Activated naive CD8-positive, alpha-beta T cell treated with anti-CD3 and anti-CD28 coated beads for 36 hours (primary cell): ENCODE data around the gene SLC26A6. TPM values are rescaled to one million over a fixed set of nuclear protein-coding genes. Genes with fewer than 3 reads are reported as not detected.
A peak's percentile ranks its signal among the peaks of the same experiment; 100 is the strongest.

Source experiments
- DNase-seq: peaks from one replicate; pipeline ENCODE4 v3.0.0; 2021
- H3K27ac Mint-ChIP-seq: one replicate; pipeline ENCODE4 v1.8.0; 2022; ENCODE audit warnings: mild to moderate bottlenecking, moderate library complexity, mixed read lengths
- H3K27me3 Mint-ChIP-seq: one replicate; pipeline ENCODE4 v1.8.0; 2022; ENCODE audit warnings: mild to moderate bottlenecking, mixed read lengths
- H3K36me3 Mint-ChIP-seq: one replicate; pipeline ENCODE4 v1.8.0; 2021; ENCODE audit warnings: mild to moderate bottlenecking, mixed read lengths
- H3K4me1 Mint-ChIP-seq: one replicate; pipeline ENCODE4 v1.8.0; 2021; ENCODE audit warnings: mixed read lengths
- H3K4me3 Mint-ChIP-seq: one replicate; pipeline ENCODE4 v1.8.0; 2022; ENCODE audit warnings: mild to moderate bottlenecking, moderate library complexity, mixed read lengths
- H3K9me3 Mint-ChIP-seq: one replicate; pipeline ENCODE4 v1.8.0; 2022; ENCODE audit warnings: mixed read lengths
- total RNA-seq, 2 experiments: library from RNA; stranded (reverse); gene quantifications; one replicate each; pipeline ENCODE4 v1.2.3, GENCODE V29; 2021

SLC26A6 gene
- total RNA-seq, 2 experiments from 2014 or later, result 16.6 to 18.4 TPM

DNA sequence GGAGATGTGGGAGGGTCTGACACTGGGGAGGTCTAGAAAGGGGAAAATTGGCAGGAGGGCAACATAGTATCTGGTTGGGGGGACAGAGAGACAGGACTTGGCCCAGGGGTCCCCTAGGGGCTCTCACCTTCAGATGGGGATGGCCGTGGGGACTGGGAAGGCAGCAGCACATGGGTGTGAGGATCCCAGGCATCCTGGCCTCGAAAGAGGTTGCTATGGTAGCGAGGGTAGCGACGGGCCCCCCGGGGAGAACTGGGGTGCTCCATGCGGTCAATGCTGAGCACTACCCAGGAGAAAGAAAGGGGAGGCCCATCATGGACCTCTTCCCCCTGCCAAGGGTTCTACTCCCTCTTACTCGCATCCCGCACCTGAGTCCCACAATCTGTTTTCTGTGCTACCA lies 12.5 kb upstream of the SLC26A6 start:
- no peak overlapping the region for H3K4me3 Mint-ChIP-seq
- H3K27ac Mint-ChIP-seq, result no peak overlapping the region
- no peaks in the 10 kb centered on the region for H3K27me3 Mint-ChIP-seq
- no peak for DNase-seq
- no peaks in the 10 kb centered on the region for H3K4me1 Mint-ChIP-seq
- peaks cover 4% of the 10 kb centered on the region for H3K36me3 Mint-ChIP-seq
- no peaks in the 10 kb centered on the region for H3K9me3 Mint-ChIP-seq

- H3K36me3 Mint-ChIP-seq, result peaks cover 7% of the 10 kb centered on the region
- H3K27me3 Mint-ChIP-seq, result no peaks in the 10 kb centered on the region
- no peak overlapping the region for H3K27ac Mint-ChIP-seq
- no peak overlapping the region for H3K4me3 Mint-ChIP-seq
- H3K4me1 Mint-ChIP-seq, result no peaks in the 10 kb centered on the region
- DNase-seq, result no peak
- no peaks in the 10 kb centered on the region for H3K9me3 Mint-ChIP-seq
Measured at GRCh38 chr3:48644898-48645760, 9.9 kb upstream of the SLC26A6 start.

DNA sequence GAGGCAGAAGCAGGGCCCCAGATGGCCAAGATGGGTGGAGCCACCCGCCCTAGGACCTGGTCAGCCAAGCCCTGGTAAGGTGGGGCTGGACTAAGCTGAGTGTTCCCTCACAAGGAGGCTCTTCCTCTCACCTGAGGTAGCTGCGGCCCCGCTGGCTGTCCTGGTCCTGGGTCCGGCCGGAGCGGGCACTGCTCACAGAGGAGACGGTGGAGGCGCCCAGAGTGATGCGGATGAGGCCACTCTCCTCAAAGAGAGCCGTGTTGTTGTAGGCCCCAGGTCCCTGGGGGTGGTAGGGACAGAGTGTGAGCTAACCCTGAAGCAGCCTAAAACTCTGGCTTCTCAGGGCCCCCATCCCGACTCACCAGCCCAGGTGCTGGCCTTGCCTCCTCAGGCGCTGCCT lies 7.3 kb upstream of the SLC26A6 start:
- H3K27me3 Mint-ChIP-seq, result no peaks in the 10 kb centered on the region

DNA sequence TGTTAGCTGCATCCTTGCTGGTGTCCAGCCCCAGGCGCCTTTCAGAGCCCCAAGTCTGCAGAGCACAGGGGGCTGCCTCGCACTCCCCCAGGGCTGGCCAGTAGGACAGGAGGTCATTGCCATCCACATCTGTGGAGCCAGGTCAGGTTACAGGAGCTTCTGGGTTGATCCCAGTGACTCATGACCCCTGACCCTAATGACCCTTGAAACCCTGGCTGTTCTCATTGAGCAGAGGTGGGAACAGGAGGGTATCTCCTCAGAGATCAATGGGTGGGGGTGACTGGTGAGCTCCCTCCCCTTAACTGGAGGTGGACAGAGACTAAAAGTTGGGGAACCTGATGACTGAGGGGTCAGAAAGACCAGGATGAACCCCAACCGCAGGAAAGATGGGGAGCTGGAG lies 6.1 kb upstream of the SLC26A6 start:
- Mint-ChIP-seq H3K4me3 (no peak overlapping the region), H3K4me1 (peaks cover 10% of the 10 kb centered on the region), H3K9me3 (no peaks in the 10 kb centered on the region), H3K27ac (no peak overlapping the region), H3K27me3 (no peaks in the 10 kb centered on the region), H3K36me3 (peaks cover 8% of the 10 kb centered on the region)
- no peak for DNase-seq

More for the DNA sequence above, 7.3 kb upstream of the SLC26A6 start:
- Mint-ChIP-seq H3K27ac (no peak overlapping the region), H3K9me3 (no peaks in the 10 kb centered on the region), H3K4me3 (no peak overlapping the region), H3K4me1 (peaks cover 3% of the 10 kb centered on the region), H3K36me3 (peaks cover 9% of the 10 kb centered on the region)
- no peak for DNase-seq

- Mint-ChIP-seq H3K27me3 (no peaks in the 10 kb centered on the region), H3K9me3 (no peaks in the 10 kb centered on the region), H3K36me3 (peaks cover 8% of the 10 kb centered on the region), H3K4me3 (no peak overlapping the region), H3K27ac (no peak overlapping the region), H3K4me1 (peaks cover 17% of the 10 kb centered on the region)
- DNase-seq, result no peak
Measured at GRCh38 chr3:48639944-48640606, 4.8 kb upstream of the SLC26A6 start.

DNA sequence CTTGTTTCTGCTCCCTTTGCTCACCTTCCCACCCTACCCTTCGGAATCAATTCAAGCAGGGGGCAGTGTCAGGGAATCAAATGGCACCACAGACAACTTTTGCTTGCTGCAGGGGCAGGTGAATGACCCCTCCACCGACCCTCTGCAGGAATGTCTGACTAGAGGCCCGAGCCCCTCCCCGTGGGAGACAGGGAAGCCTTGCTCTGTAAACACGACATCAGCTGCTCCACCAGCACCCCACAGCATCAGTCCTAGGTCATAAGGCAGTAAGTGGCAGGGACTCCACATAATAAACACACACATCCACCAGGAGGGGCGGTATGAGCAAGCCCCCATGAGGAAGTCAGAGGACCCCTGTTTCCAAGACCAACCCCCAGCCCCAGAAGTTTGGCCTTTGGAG lies 2.0 kb upstream of the SLC26A6 start:
- no peak overlapping the region for H3K27ac Mint-ChIP-seq
- no peaks in the 10 kb centered on the region for H3K27me3 Mint-ChIP-seq
- H3K9me3 Mint-ChIP-seq, result no peaks in the 10 kb centered on the region
- DNase-seq, result no peak
- no peak overlapping the region for H3K4me3 Mint-ChIP-seq
- peaks cover 5% of the 10 kb centered on the region for H3K36me3 Mint-ChIP-seq
- H3K4me1 Mint-ChIP-seq, result peaks cover 23% of the 10 kb centered on the region

- Mint-ChIP-seq H3K4me3 (peak overlapping the region; percentile 86), H3K27me3 (no peaks in the 10 kb centered on the region), H3K9me3 (no peaks in the 10 kb centered on the region), H3K4me1 (peaks cover 23% of the 10 kb centered on the region), H3K27ac (no peak overlapping the region), H3K36me3 (peaks cover 3% of the 10 kb centered on the region)
- no peak for DNase-seq
Measured at GRCh38 chr3:48636149-48636655, 941 bp upstream of the SLC26A6 start.

DNA sequence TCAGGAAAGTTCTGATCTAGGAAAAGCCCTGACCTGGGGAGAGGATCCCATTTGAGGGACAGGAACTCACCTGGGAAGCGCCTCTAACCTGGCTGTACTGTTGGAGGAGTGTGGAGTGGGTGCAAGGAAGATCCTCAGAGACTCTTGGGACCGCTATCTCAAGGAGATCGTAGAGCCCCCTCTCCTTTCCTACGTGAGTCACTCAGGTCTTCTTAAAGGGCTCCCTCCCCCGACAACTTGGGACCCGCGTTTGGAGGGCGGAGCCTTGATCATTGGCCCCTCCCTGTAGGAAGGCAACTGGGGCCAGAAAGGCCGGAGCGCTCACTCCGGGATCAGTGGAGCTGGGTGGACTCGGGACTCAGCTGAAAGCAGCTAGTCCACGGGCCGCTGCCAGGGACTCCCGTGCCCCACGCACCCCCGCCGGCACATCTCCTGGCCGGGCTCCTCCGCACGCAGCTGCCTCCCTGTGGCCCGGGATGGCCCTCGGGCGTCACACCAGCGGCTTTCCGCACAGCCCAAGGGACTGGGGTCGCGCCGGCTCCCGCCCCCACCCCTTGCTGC lies 520 bp downstream of the SLC26A6 start:
- Mint-ChIP-seq H3K4me1 (peaks cover 23% of the 10 kb centered on the region), H3K27ac (no peak overlapping the region), H3K27me3 (no peaks in the 10 kb centered on the region), H3K4me3 (peak overlapping the region; percentile 86), H3K36me3 (peaks cover 3% of the 10 kb centered on the region), H3K9me3 (no peaks in the 10 kb centered on the region)
- DNase-seq, result peak; percentile 65

- DNase-seq, result no peak
- Mint-ChIP-seq H3K27ac (no peak overlapping the region), H3K9me3 (no peaks in the 10 kb centered on the region), H3K4me1 (peaks cover 20% of the 10 kb centered on the region), H3K4me3 (no peak overlapping the region), H3K27me3 (no peaks in the 10 kb centered on the region), H3K36me3 (no peaks in the 10 kb centered on the region)
Measured at GRCh38 chr3:48633743-48634142, 1.5 kb downstream of the SLC26A6 start.

DNA sequence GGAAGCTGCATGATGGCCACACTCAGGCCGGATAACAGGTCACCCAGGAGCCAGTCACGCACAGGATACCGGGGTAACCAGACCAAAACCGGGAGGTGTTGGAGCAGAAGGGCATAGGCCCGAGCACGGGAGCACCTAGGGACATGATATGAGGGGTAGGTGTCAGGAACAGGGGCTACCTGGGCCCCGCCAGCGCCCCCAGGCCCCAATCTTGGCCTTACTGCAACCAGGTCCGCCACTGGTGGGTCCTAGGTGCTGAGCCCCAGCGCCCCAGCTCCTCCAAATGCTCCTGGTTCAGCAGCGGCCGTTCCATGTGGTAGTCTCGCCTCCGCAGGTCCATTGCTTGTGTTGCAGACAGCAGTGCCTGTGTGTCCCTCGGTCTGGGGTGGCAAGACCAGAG lies 2.0 kb downstream of the SLC26A6 start:
- peaks cover 20% of the 10 kb centered on the region for H3K4me1 Mint-ChIP-seq
- no peak for DNase-seq
- H3K27ac Mint-ChIP-seq, result no peak overlapping the region
- no peaks in the 10 kb centered on the region for H3K9me3 Mint-ChIP-seq
- H3K36me3 Mint-ChIP-seq, result no peaks in the 10 kb centered on the region
- H3K4me3 Mint-ChIP-seq, result no peak overlapping the region
- H3K27me3 Mint-ChIP-seq, result no peaks in the 10 kb centered on the region

- DNase-seq, result no peak
- peaks cover 15% of the 10 kb centered on the region for H3K4me1 Mint-ChIP-seq
- H3K36me3 Mint-ChIP-seq, result peaks cover 3% of the 10 kb centered on the region
- peak overlapping the region; percentile 56 for H3K27ac Mint-ChIP-seq
- H3K27me3 Mint-ChIP-seq, result no peaks in the 10 kb centered on the region
- no peaks in the 10 kb centered on the region for H3K9me3 Mint-ChIP-seq
- no peak overlapping the region for H3K4me3 Mint-ChIP-seq
Measured at GRCh38 chr3:48631516-48632448, 3.5 kb downstream of the SLC26A6 start.

GRCh38 chr3:48630833-48631232 lies 4.4 kb downstream of the SLC26A6 start:
- peaks cover 8% of the 10 kb centered on the region for H3K4me1 Mint-ChIP-seq
- no peak for DNase-seq
- H3K27me3 Mint-ChIP-seq, result no peaks in the 10 kb centered on the region
- peaks cover 3% of the 10 kb centered on the region for H3K36me3 Mint-ChIP-seq
- no peak overlapping the region for H3K4me3 Mint-ChIP-seq
- H3K9me3 Mint-ChIP-seq, result no peaks in the 10 kb centered on the region
- H3K27ac Mint-ChIP-seq, result no peak overlapping the region

DNA sequence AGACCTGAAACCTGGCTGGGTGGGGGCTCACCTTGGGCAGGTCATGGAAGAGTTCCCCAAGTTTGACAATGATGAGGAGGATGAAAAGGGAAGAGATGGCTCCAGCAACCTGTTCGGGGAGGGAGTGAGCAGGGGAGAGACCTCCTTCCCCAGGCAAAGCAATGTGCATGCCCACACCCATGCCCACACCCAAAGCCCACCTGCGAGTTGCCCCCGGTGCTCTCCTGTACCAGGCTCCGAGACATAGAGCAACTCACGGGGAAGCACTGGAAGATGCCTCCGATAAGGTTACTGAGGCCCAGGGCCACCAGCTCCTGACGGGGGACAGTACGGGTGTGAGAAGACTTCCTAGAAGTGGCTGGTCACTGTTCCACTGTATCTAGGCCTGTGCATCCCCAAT lies 4.9 kb downstream of the SLC26A6 start:
- no peak overlapping the region for H3K27ac Mint-ChIP-seq
- peaks cover 7% of the 10 kb centered on the region for H3K4me1 Mint-ChIP-seq
- H3K9me3 Mint-ChIP-seq, result no peaks in the 10 kb centered on the region
- H3K27me3 Mint-ChIP-seq, result no peaks in the 10 kb centered on the region
- DNase-seq, result no peak
- no peak overlapping the region for H3K4me3 Mint-ChIP-seq
- H3K36me3 Mint-ChIP-seq, result peaks cover 3% of the 10 kb centered on the region

GRCh38 chr3:48629894-48630293 lies 5.4 kb downstream of the SLC26A6 start:
- Mint-ChIP-seq H3K4me3 (no peak overlapping the region), H3K9me3 (no peaks in the 10 kb centered on the region), H3K27ac (no peak overlapping the region), H3K4me1 (peaks cover 7% of the 10 kb centered on the region), H3K36me3 (peaks cover 3% of the 10 kb centered on the region), H3K27me3 (no peaks in the 10 kb centered on the region)
- no peak for DNase-seq
